ENCODE data around the gene EBI3. TPM values are rescaled to one million over a fixed set of nuclear protein-coding genes. Genes with fewer than 3 reads are reported as not detected.

The EBI3 gene
- total RNA-seq, 1 experiment from 2014 or later, result 3.0 TPM

DNA sequence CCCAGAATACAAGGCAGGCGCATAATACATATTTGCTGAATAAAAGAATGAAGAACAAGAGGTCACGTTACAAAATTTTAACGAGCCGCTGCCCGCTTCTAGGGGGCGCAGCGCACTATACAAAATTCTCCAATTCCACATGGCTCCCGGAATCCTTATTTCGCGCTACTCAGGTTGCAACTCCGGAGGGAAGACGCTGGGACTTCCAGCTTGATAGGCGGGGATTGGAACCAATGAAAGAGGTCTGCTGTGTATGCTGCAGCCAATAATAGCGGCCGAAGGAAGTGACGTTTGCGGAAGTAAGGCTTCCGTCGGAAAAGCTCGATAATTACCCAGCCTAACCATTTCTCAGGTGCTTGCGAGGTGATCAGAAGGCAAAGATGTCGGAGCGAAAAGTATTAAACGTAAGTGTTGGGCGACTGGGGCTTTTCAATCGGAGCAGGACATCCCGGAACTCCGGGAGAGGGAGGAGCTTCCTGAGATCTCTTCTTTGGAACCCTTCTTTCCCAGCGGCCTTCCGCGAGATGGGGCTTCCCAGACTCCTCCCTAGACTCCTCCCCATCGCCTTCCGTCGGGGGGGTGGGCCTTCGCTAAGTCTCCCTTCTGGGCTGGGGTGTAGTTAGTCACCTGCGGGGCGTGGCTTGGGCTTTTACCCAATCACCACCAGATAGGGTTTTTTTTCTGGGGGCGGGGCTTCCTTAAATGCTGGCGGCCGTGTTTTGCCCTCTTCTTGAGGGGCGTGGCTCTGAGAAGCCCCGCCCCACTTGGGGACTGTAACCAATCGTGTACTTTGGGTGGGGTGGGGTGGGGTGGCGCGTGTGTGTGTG is 17.7 kb downstream of the EBI3 start, which contains the start of gene YJU2:
Gene YJU2, plus strand, starts transcription at position 314 of the 827 bp plus-strand sequence. Its CDS starts 67 bp downstream, at position 381.
- ChIA-PET POLR2A (interaction anchor here (0.7 kb wide), 1 partner anchor 112 kb away, joined by 3 read pairs; no protein-coding TSS in a partner anchor), CTCF (interaction anchor here (0.8 kb wide), 2 partner anchors 20 to 144 kb away, joined by 3 to 4 read pairs; no protein-coding TSS in a partner anchor)
- in situ Hi-C loops (cut with HindIII; ENCODE audit: low pct_unique_long_range_greater_than_20kb, low sequenced_read_pairs) (no loop called here), intact Hi-C loops (cut with micrococcal nuclease; ENCODE audit: unreplicated experiment) (no loop called here)
- peaks cover 4% of the 10 kb centered on the region; the same call in 1 of the 2 replicates for H3K4me1 ChIP-seq (ENCODE audit: control insufficient read depth, insufficient read depth, low read length)
- no peaks in the 10 kb centered on the region for H3K9me3 ChIP-seq (ENCODE audit: control insufficient read depth, insufficient read depth, low read depth, low read length)
- peak within 1 kb of the TSS; percentile 67 to 83 for H3K4me3 ChIP-seq (ENCODE audit: low read depth in 2 of 2, low read length in 2 of 2)
- no peaks in the 10 kb centered on the region for H3K27me3 ChIP-seq (ENCODE audit: control insufficient read depth, insufficient read depth, low read length)
- peak; percentile 97 for ATAC-seq
- no peaks in the 10 kb centered on the region for H3K36me3 ChIP-seq (ENCODE audit: control insufficient read depth, insufficient read depth, low read length)
- TSS peak; percentile 92 for BruUV-seq (replicated peaks)
- TF ChIP-seq, protein P1, sequence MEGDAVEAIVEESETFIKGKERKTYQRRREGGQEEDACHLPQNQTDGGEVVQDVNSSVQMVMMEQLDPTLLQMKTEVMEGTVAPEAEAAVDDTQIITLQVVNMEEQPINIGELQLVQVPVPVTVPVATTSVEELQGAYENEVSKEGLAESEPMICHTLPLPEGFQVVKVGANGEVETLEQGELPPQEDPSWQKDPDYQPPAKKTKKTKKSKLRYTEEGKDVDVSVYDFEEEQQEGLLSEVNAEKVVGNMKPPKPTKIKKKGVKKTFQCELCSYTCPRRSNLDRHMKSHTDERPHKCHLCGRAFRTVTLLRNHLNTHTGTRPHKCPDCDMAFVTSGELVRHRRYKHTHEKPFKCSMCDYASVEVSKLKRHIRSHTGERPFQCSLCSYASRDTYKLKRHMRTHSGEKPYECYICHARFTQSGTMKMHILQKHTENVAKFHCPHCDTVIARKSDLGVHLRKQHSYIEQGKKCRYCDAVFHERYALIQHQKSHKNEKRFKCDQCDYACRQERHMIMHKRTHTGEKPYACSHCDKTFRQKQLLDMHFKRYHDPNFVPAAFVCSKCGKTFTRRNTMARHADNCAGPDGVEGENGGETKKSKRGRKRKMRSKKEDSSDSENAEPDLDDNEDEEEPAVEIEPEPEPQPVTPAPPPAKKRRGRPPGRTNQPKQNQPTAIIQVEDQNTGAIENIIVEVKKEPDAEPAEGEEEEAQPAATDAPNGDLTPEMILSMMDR (IDR thresholded peaks at IDR 0.05), result no peak
- TF ChIP-seq, protein P2, sequence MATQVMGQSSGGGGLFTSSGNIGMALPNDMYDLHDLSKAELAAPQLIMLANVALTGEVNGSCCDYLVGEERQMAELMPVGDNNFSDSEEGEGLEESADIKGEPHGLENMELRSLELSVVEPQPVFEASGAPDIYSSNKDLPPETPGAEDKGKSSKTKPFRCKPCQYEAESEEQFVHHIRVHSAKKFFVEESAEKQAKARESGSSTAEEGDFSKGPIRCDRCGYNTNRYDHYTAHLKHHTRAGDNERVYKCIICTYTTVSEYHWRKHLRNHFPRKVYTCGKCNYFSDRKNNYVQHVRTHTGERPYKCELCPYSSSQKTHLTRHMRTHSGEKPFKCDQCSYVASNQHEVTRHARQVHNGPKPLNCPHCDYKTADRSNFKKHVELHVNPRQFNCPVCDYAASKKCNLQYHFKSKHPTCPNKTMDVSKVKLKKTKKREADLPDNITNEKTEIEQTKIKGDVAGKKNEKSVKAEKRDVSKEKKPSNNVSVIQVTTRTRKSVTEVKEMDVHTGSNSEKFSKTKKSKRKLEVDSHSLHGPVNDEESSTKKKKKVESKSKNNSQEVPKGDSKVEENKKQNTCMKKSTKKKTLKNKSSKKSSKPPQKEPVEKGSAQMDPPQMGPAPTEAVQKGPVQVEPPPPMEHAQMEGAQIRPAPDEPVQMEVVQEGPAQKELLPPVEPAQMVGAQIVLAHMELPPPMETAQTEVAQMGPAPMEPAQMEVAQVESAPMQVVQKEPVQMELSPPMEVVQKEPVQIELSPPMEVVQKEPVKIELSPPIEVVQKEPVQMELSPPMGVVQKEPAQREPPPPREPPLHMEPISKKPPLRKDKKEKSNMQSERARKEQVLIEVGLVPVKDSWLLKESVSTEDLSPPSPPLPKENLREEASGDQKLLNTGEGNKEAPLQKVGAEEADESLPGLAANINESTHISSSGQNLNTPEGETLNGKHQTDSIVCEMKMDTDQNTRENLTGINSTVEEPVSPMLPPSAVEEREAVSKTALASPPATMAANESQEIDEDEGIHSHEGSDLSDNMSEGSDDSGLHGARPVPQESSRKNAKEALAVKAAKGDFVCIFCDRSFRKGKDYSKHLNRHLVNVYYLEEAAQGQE (IDR thresholded peaks at IDR 0.05; ENCODE audit: insufficient read depth in 1 of 2, low read depth in 2 of 2, low read length in 1 of 2), result no peak
- TF ChIP-seq SIN3A (IDR thresholded peaks at IDR 0.05; ENCODE audit: borderline replicate concordance, insufficient read depth, low read depth, low read length) (no peak), TCF7L2 (IDR thresholded peaks at IDR 0.05; ENCODE audit: low read depth, low read length) (no peak), POLR2AphosphoS5 (IDR thresholded peaks at IDR 0.05; ENCODE audit: low read depth, low read length) (peak; percentile 76)
- peak; percentile 91 for DNase-seq (ENCODE audit: low read depth, low spot score)
- peak within 1 kb of the TSS; percentile 96 for H3K27ac ChIP-seq (ENCODE audit: low read length)

DNA sequence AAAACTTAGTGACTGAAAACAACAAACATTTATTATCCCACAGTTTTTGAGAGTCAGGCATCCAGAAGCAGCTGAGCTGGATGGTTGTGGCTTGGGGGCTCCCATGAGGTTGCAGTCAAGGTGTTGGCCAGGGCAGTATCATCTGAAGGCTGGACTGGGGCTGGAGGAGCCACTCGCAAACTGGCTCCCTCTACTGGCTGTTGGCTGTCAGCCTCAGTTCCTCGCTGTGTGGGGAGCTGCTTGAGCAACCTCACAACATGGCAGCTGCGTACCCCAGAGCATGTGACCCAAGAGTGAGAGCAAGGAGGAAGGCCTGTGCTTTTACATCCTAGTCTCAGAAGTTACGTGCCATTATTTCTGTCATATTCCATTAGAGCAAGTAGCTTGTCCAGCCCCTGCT is 27.2 kb downstream of the EBI3 start:
- in situ Hi-C loops (cut with HindIII; ENCODE audit: low pct_unique_long_range_greater_than_20kb, low sequenced_read_pairs) (no loop called here), intact Hi-C loops (cut with micrococcal nuclease; ENCODE audit: unreplicated experiment) (no loop called here)
- CTCF ChIA-PET, result no interaction called here
- H3K4me1 ChIP-seq (ENCODE audit: control insufficient read depth, insufficient read depth, low read length), result no peaks in the 10 kb centered on the region
- no peaks in the 10 kb centered on the region for H3K36me3 ChIP-seq (ENCODE audit: control insufficient read depth, insufficient read depth, low read length)
- POLR2A ChIA-PET, result no interaction called here
- no peaks in the 10 kb centered on the region for H3K27me3 ChIP-seq (ENCODE audit: control insufficient read depth, insufficient read depth, low read length)
- H3K4me3 ChIP-seq (ENCODE audit: low read depth in 2 of 2, low read length in 2 of 2), result no peak overlapping the region
- DNase-seq (ENCODE audit: low read depth, low spot score), result no peak
- no peak overlapping the region for H3K27ac ChIP-seq (ENCODE audit: low read length)
- no peaks in the 10 kb centered on the region for H3K9me3 ChIP-seq (ENCODE audit: control insufficient read depth, insufficient read depth, low read depth, low read length)
- no TSS peak for BruUV-seq (replicated peaks)
- ATAC-seq, result no peak; the same call in 1 of the 2 replicates
- TF ChIP-seq, protein P1 (IDR thresholded peaks at IDR 0.05), result no peak
- TF ChIP-seq TCF7L2 (IDR thresholded peaks at IDR 0.05; ENCODE audit: low read depth, low read length) (no peak), POLR2AphosphoS5 (IDR thresholded peaks at IDR 0.05; ENCODE audit: low read depth, low read length) (no peak), SIN3A (IDR thresholded peaks at IDR 0.05; ENCODE audit: borderline replicate concordance, insufficient read depth, low read depth, low read length) (no peak)
- TF ChIP-seq, protein P2 (IDR thresholded peaks at IDR 0.05; ENCODE audit: insufficient read depth in 1 of 2, low read depth in 2 of 2, low read length in 1 of 2), result no peak

Measured in Panc1 (cell line).